HG03520 (cell line): Measurements from ENCODE around the gene MRPL38.
"Not testable (repeated sequence)": the region's sequence is repeated elsewhere in the genome, so short reads cannot be mapped to it uniquely, and the experiment has no call there.

Experiments used
- ATAC-seq: cut with Tn5 transposase; IDR thresholded peaks from one replicate; pipeline ENCODE4 v1.9.1; 2021; ENCODE audit warnings: mild to moderate bottlenecking, moderate library complexity; ENCODE audit not compliant: unreplicated experiment

MRPL38 gene

DNA sequence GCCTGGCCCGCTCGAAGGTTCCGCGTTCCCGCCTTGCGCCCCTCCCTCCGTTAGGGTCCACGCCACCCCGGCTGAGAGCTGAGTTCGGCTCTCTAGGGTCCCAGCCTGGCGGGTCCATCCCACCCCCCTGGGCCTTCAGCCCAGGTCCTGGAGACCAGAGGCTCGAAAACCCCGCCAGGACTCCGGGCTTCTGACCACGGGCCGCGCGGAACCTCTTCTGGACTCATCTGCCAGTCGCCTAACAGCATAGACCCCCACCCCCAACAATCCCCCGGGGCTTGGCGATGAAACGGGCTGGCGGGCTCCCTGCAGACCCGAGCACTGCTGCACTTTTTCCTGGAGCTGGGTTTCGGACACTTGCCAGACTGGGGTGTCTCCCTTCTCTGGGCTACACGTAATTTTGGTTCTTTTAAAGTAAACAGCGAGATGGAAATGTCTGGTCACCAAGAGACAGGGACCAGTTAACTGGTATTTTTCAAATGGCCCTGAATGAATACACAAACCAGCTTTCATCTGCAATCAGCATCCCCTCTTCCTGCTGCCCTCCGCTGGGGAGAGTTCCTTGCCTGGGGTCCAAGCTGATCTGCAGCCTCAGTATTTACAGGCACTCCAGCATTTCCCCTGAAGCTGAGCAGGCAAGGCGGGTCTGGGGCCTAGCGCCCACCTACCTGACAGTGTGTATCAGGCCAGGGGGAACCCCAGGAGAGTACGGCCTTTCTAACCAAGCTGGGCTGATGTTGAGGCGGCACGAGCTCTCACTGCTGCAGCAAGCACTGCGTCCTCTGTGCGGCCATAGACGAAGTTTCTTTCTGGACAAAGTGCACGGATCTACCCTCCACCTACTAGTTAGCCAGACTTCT is 7.3 kb downstream of the MRPL38 start:
- peak; percentile 20 for ATAC-seq

GRCh38 chr17:75896415-75897159 is 8.1 kb downstream of the MRPL38 start, which contains the start of gene TRIM65:
Gene TRIM65, minus strand, starts transcription at chr17:75896951. Its CDS starts 14 bp downstream, at chr17:75896937.
- peak; percentile 41 for ATAC-seq

- no peak for ATAC-seq
Observed at GRCh38 chr17:75895370-75896155, 9.1 kb downstream of the MRPL38 start.

- ATAC-seq, result no peak
Observed at GRCh38 chr17:75894049-75894733, 10.5 kb downstream of the MRPL38 start.

DNA sequence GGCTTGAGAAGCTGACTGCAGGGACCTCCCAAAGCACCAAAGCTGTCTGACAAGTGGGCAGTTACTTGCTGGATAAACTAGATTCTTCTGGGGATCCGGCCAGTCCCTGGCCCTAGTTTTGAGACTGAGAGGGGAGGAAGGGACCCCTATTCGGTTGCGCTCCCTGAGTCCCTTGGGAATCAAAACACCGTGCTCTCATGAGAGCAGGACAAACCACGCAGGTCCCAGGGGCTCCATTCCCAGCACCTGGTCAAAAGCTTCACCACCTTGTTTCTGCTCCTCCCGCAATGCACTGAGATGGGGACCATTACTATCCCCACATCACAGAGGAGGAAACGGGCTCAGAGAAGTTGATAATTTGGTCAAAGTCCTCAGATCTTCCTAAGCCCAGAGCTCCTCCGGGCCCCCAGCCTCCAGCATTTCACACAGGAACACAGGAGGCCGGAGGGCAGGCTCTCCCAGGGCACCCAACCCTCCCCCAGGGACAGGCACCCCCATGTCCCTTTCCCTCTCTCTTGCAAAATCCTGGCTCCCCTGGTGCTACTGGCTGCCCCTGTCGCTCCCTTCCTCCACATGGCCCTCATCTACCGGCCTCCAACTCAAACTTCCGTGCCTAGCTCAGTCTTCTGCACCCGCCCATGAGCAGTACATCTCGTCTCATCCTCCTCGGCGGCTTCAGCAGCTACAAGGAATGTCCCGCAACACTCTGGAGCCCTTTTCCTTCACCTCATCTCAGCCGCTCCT is 11.2 kb downstream of the MRPL38 start:
- ATAC-seq, result no peak

- ATAC-seq, result no peak
Observed at GRCh38 chr17:75892556-75893224, 12.0 kb downstream of the MRPL38 start.

DNA sequence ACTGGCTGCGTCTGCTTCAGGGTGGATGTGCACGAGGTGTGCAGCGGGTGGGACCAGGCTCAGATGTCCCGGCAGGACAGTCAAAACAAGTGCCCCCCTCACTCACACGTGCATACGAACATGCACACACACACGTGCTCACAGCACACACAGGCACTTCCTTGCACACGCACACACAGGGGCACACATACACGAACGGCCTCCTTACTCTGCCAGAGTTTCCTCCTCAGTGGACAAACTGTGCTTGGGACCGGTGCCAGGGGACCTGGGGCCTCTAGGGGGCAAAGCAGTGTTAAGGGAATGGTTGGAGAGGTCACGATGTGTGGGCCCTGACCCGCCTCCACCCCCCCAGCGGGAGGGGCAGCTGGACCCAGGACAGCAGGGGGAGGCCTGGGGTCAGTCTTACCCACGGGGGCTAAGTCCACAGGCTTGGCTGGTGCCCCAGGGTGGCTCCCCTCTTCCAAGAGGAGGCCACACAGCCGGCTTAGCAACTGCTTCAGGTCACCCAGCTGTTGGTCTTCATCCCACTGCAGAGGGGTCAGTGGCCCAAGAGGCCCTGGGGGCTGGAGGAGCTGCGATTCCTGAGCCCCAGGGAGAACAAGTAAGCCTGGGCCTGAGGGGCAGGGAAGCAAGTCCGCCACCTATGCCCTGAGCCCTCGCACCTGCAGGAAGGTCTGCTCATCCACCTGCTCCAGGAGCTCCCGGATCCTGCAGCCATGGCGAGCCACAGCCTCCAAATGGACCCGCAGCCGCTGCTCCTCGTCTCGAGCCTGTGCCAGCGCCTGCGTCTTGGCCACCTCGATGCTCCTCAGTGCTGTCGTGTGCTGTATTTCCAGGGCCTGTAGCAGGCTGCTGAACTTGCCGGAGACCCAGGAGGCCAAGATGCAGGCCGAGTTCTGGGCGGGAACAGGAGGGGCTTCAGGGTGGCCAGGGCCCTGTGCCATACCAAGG is 12.8 kb downstream of the MRPL38 start:
- no peak for ATAC-seq

- no peak for ATAC-seq
Observed at GRCh38 chr17:75891022-75891604, 13.6 kb downstream of the MRPL38 start.

GRCh38 chr17:75889454-75889853 is 15.2 kb downstream of the MRPL38 start:
- ATAC-seq, result no peak

DNA sequence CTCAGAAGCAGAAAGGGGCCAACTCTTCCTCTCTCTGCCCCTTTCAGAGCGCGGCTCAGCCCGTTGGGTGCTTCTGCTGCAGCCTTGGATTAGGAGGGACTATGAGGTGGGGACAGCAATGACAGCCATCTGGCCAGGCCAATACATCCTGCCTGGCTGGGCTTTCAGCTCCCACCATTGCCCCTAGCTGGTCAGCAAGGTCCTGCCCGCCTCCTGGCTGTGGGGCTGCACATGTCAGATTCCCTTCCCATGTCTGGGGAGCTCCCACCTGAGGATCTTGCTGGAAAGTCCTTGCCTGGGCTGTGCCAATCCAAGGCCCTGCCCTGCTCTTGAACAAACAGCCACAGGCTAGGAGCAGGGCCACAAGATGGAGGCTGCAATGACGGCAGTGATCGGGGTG is 16.2 kb downstream of the MRPL38 start:
- no peak for ATAC-seq

DNA sequence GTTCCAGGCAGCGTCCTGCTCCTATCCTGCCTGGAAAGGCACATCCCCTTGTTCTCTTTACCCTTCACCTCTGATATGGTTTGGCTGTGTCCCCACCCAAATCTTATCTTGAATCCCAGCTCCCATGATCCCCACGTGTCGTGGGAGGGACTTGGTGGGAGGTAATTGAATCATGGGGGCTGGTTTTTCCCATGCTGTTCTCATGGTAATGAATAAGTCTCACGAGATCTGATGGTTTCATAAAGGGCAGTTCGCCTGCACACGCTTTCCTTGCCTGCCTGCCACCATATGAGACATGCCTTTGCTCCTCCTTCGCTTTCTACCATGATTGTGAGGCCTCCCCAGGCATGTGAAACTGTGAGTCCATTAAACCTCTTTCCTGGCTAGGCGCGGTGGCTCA is 18.8 kb downstream of the MRPL38 start:
- ATAC-seq, result not testable (repeated sequence)

GRCh38 chr17:75885431-75885830 is 19.3 kb downstream of the MRPL38 start:
- ATAC-seq, result no peak

- no peak for ATAC-seq
Observed at GRCh38 chr17:75881678-75882454, 22.8 kb downstream of the MRPL38 start.

DNA sequence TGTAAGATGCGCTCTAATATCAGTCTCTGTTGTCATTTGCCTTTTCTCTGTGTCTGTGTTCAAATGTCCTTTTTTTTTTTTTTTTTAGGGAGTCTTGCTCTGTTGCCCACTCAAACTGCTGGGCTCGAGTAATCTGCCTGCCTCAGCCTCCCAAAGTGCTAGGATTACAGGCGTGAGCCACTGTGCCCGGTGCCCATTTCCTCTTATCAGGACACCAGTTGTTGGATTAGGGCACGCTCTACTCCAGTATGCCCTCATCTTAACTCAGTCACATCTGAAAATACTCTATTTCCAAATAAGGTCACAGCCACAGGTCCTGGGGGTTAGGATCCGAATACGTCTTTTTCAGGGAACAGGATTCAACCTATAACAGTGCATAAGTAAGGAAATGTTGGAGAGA is 24.4 kb downstream of the MRPL38 start:
- ATAC-seq, result no peak

GRCh38 chr17:75878174-75878998 is 26.3 kb downstream of the MRPL38 start, which contains the start of gene TRIM47:
Gene TRIM47, minus strand, starts transcription at chr17:75878581. Its CDS starts 33 bp downstream, at chr17:75878548.
- no peak for ATAC-seq

- ATAC-seq, result no peak
Observed at GRCh38 chr17:75877752-75878173, 26.9 kb downstream of the MRPL38 start.
